K562 (cell line): Measurements from ENCODE around the gene CD163.

ENCODE experiments used
- CEBPB ChIP-seq: fragments of 450-650 bp; IDR thresholded peaks from 2 replicates; pipeline ENCODE4 v1.6.1; 2016; ENCODE audit warnings: missing genetic modification characterization, missing compliant biosample characterization
- EZH2 ChIP-seq: IDR thresholded peaks from 2 replicates; pipeline ENCODE4 v1.6.1; 2012; ENCODE audit warnings: low read depth, mild to moderate bottlenecking, inconsistent platforms, low read length, borderline replicate concordance
- JUND ChIP-seq, 2 experiments: IDR thresholded peaks; 2 replicates in 1 of 2; 3 replicates in 1 of 2; pipeline ENCODE4 v1.6.1; 2011; ENCODE audit warnings: borderline replicate concordance in 2 of 2, low read depth in 2 of 2, low read length in 2 of 2, improper control_type of control experiment in 1 of 2, missing biosample characterization in 1 of 2, missing genetic modification characterization in 1 of 2, missing genetic modification reagents in 1 of 2
- MTA3 ChIP-seq: fragments of 450-650 bp; formaldehyde crosslinking; IDR thresholded peaks from 2 replicates; pipeline ENCODE4 v1.6.1; 2017; ENCODE audit warnings: mild to moderate bottlenecking, borderline replicate concordance
- MXI1 ChIP-seq: IDR thresholded peaks from 2 replicates; pipeline ENCODE4 v1.6.1; 2011; ENCODE audit warnings: low read depth, mild to moderate bottlenecking, improper control_type of control experiment, low read length
- SIRT6 ChIP-seq: IDR thresholded peaks from one replicate; pipeline ENCODE4 v1.6.1; 2012; ENCODE audit warnings: low read depth, mild to moderate bottlenecking, control low read depth, inconsistent platforms, low read length, moderate library complexity
- ZC3H4 ChIP-seq: sonication (generic); formaldehyde crosslinking; IDR thresholded peaks from 2 replicates; pipeline ENCODE4 v1.9.0; 2021; ENCODE audit warnings: missing genetic modification reagents, borderline replicate concordance
- TF ChIP-seq, protein P1 (sequence below), 3 experiments: IDR thresholded peaks in 2 of 3; conservative IDR thresholded peaks in 1 of 3; 2 replicates each; pipeline ENCODE4 v1.5.1; 2011 to 2012; ENCODE audit warnings: low read length in 3 of 3, mild to moderate bottlenecking in 3 of 3, control low read depth in 2 of 3, improper control_type of control experiment in 1 of 3, inconsistent platforms in 1 of 3, low read depth in 1 of 3, mixed read lengths in 1 of 3, moderate library complexity in 1 of 3; ENCODE audit not compliant: insufficient read depth in 2 of 3
- TF ChIP-seq, protein P2 (sequence below): sonication (generic); formaldehyde crosslinking; IDR thresholded peaks from 2 replicates; pipeline ENCODE4 v1.8.0; 2023; ENCODE audit warnings: mild to moderate bottlenecking, missing genetic modification reagents

DNA sequence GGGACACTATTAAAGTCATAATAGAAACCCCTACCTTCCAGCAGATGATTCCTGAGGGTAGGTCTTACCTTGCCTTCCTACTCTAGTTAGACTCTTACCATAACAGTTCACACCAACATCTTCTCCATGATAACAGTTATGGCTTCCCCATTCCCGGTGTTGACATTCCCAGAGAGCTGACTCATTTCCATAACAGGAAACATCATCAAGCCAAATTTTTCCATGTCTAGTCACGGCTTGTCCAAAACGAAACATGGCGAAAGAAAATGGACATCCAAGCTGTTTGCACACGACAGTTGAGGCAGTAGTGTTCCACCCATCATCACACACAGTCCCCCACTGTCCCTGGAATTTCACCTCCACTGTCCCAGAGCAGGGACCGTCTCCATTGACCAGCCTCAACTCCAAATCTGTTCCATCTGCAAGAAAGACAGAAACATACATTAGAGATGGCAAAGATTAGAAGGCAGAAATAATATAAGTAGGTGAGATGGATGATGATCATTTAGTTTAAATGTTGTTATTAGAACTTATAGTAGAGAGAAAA, 70.2 kb downstream of the CD163 start:
- TF ChIP-seq MTA3 (no peak), ZC3H4 (CRISPR knock-in tag) (no peak), EZH2 (no peak), SIRT6 (no peak), CEBPB (tag) (no peak), JUND (IDR thresholded peaks at IDR 0.05; ENCODE audit: borderline replicate concordance, low read depth, low read length) (no peak), JUND (tag; IDR thresholded peaks at IDR 0.05; ENCODE audit: borderline replicate concordance, low read depth, low read length) (no peak), MXI1 (no peak)
- TF ChIP-seq, protein P1, sequence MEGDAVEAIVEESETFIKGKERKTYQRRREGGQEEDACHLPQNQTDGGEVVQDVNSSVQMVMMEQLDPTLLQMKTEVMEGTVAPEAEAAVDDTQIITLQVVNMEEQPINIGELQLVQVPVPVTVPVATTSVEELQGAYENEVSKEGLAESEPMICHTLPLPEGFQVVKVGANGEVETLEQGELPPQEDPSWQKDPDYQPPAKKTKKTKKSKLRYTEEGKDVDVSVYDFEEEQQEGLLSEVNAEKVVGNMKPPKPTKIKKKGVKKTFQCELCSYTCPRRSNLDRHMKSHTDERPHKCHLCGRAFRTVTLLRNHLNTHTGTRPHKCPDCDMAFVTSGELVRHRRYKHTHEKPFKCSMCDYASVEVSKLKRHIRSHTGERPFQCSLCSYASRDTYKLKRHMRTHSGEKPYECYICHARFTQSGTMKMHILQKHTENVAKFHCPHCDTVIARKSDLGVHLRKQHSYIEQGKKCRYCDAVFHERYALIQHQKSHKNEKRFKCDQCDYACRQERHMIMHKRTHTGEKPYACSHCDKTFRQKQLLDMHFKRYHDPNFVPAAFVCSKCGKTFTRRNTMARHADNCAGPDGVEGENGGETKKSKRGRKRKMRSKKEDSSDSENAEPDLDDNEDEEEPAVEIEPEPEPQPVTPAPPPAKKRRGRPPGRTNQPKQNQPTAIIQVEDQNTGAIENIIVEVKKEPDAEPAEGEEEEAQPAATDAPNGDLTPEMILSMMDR (IDR thresholded peaks at IDR 0.05 in 2 of 3, conservative IDR thresholded peaks at IDR 0.05 in 1 of 3; ENCODE audit: insufficient read depth in 2 of 3, low read depth in 1 of 3, low read length in 3 of 3): no peak
- TF ChIP-seq, protein P2, sequence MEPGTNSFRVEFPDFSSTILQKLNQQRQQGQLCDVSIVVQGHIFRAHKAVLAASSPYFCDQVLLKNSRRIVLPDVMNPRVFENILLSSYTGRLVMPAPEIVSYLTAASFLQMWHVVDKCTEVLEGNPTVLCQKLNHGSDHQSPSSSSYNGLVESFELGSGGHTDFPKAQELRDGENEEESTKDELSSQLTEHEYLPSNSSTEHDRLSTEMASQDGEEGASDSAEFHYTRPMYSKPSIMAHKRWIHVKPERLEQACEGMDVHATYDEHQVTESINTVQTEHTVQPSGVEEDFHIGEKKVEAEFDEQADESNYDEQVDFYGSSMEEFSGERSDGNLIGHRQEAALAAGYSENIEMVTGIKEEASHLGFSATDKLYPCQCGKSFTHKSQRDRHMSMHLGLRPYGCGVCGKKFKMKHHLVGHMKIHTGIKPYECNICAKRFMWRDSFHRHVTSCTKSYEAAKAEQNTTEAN: no peak
